D721Med (cell line): ENCODE measurements around the gene FHIP2A.
"Not testable (repeated sequence)": the region's sequence is repeated elsewhere in the genome, so short reads cannot be mapped to it uniquely, and the experiment has no call there.

Source experiments
- DNase-seq: peaks from one replicate; pipeline ENCODE4 v3.0.0; 2011; ENCODE audit warnings: low spot score; ENCODE audit not compliant: insufficient read length
- FAIRE-seq: peaks from 2 replicates; lab custom pipeline; 2011; peaks lifted over from hg19 to GRCh38; lab: Jason Lieb, UNC
- TF ChIP-seq, protein P1 (sequence below): IDR thresholded peaks from 2 replicates; pipeline ENCODE4 v1.5.1; 2012; ENCODE audit warnings: mild to moderate bottlenecking, control low read depth; ENCODE audit not compliant: insufficient read depth; ENCODE audit errors: missing control alignments

Gene FHIP2A

DNA sequence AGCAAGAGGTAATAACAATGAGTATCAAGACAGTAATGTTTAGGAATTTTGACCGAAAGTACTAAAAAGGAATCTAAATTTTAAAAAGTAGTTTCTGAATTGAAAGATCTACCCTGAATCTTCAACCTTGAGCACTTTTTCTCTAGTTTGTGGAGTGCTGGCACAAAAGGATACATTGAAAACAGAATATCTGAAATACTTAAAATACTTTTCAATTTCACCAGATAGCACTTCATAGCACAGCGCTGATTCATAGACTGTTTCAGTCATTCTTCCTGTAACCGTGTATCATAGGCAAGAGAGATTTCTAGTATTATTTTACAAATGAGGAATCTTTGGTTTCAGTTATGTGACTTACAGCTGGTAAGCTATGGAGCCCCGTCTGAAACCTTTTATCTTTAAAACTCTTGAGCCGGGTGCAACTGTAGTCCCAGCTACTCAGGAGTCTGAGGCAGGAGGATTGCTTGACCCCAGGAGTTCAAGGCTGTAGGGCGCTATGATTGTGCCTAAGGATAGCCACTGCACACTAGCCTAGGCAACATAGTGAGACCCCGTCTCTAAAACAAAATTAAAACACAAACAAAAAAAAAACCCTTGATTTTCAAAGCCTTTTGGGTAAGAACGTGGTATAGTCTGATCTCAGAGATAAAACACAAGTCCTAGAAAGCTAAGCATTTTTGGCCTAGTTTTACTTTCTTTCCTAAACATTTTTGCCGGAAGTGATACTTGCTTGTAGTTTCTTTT is 35.1 kb downstream of the FHIP2A start:
- TF ChIP-seq, protein P1, sequence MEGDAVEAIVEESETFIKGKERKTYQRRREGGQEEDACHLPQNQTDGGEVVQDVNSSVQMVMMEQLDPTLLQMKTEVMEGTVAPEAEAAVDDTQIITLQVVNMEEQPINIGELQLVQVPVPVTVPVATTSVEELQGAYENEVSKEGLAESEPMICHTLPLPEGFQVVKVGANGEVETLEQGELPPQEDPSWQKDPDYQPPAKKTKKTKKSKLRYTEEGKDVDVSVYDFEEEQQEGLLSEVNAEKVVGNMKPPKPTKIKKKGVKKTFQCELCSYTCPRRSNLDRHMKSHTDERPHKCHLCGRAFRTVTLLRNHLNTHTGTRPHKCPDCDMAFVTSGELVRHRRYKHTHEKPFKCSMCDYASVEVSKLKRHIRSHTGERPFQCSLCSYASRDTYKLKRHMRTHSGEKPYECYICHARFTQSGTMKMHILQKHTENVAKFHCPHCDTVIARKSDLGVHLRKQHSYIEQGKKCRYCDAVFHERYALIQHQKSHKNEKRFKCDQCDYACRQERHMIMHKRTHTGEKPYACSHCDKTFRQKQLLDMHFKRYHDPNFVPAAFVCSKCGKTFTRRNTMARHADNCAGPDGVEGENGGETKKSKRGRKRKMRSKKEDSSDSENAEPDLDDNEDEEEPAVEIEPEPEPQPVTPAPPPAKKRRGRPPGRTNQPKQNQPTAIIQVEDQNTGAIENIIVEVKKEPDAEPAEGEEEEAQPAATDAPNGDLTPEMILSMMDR = no peak
- FAIRE-seq (no peak), DNase-seq (no peak)

DNA sequence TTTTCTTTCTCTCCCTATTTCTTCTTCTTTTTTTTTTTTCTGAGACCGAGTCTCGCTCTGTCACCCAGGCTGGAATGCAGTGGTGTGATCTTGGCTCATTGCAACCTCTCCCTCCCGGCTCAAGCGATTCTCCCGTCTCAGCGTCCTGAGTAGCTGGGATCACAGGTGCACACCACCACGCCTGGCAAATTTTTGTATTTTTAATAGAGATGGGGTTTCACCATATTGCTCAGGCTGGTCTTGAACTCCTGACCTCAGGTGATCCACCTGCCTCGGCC is 35.6 kb downstream of the FHIP2A start:
- FAIRE-seq, DNase-seq: not testable (repeated sequence)

DNA sequence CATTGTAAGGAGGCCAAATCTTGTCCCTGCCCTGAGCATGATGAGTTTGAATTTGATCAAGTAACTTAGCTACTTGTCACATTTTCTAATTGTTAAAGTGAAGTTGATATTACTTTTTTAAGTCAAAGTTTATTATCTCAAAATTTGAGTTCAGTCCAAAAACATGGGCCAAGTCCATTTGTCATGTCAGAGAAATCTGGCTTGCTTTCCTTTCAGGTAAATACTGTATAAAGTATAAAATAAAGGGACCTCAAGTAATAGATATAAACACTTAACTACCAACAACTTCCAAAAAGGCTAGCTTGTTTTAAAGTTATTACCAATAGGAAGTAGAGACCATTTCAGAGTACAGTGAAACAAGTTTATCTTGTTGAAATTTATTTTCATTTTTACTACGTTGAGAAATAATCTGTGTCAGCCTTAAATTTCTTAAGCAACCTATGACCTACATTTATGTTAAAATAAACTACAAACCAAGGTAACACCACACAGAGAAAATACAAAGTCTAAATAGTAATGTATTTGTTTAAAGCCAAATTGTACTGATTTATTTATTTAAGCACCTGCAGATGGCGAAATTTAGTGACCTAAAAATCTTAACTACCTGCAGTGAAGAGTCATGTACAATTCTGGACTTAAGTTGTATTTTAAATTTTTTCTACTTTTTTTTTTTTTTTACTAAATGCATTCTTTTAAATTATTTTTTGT is 36.5 kb downstream of the FHIP2A start:
- FAIRE-seq = no peak
- DNase-seq = no peak
- TF ChIP-seq, protein P1 = no peak

DNA sequence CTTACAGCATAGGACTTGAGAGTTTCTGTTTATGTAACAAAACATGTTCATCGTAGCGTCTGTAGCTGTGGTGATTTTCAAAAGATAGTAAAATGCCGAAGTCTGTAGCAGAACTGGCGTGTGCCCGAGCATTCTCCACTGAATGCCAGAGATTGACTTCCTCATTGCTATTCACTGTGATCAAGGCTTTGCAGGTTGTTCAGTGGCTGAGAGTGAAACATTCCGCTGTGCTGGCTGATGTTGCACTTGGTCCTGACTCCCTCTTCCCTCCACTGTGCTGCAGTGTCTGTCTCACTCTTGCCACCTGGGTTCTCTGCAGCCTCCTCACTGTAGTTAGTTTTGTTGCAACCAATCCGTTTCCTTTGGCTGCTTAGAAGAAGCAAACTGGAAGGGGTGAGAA is 37.6 kb downstream of the FHIP2A start:
- TF ChIP-seq, protein P1 = no peak
- no peak for FAIRE-seq
- DNase-seq = no peak

DNA sequence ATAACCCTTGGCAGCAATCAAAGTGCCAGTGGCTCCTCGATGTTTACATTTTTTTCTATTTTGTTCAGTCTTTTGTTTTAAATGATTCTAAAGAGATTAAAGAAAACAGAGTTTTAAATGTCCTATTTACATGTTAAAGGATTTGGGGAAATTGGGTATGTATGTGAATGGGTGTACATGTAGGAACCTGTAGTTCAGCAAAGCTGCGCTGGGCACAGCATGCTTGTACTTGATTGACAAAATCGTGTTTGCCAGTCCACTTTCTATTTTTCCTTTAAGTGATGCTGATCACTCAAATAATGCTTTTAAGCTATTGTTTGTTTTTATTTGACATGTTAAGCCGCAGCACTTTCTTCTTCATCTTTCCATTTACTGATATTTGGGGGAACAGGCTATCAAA is 40.9 kb downstream of the FHIP2A start:
- TF ChIP-seq, protein P1 = no peak
- FAIRE-seq = no peak
- DNase-seq = no peak

DNA sequence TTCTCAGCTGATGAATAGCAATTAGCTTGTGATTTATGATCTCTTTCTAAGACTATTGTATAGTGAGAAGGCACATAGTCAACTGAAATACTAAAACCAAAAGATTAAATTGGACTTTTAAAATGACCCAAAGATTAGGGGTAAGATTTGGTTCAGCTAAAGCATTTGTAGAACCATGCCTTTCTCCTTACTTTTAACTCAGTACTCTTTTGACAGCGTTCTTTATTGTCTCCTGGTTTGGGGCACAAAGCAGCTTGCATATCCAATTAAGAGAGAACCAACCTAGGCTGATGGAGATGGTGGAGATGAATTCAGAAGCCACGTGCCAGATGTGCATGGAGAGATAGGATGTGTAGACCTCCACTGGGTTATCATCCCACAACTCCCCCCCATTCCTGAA is 45.8 kb downstream of the FHIP2A start:
- TF ChIP-seq, protein P1 = no peak
- DNase-seq = no peak
- FAIRE-seq = no peak

DNA sequence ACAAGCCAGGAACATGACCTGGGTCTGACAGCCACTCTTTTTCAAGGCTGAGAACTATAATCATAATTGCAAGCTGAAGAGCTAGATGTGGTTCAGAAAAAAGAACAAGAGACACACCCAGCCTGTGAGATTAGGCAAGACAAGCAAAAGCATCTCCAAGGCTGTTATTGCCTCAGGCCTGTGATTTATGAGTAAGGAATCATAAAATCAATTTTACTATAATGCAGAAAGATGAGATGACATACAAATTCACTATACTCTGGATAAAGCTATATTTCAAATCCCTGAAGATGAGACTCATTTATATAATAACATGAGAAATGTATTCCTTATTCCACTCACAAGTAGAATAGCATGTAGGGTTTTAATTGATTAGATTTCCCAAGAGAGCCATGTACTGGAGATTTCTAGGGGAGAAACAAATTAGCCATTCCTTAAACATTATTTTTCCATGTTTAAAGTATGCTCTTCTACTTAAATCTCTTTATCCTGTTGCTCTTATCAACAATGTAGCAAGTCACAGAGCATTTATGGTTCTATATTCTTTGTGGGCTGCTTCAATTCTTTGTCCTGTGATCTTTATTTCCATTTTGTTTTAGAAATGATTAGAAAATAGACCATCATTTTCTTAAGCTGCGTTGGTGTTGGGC is 47.4 kb downstream of the FHIP2A start:
- FAIRE-seq (no peak), DNase-seq (no peak)
- TF ChIP-seq, protein P1 = no peak
